NCI-H345 treated with DMSO at 0.1 percent for 48 hours (cell line): ENCODE results near the gene FAM13C.
A peak's percentile ranks its signal among the peaks of the same experiment; 100 is the strongest.

Experiments
- DNase-seq: peaks from one replicate; lab custom pipeline; 2025; ENCODE audit not compliant: unreplicated experiment; lab: John Stamatoyannopoulos, UW

FAM13C gene

GRCh38 chr10:59319854-59320253 is 42.5 kb downstream of the FAM13C start:
- no peak for DNase-seq

GRCh38 chr10:59317066-59317465 is 45.3 kb downstream of the FAM13C start:
- no peak for DNase-seq

GRCh38 chr10:59315465-59315864 is 46.9 kb downstream of the FAM13C start:
- DNase-seq, result no peak

GRCh38 chr10:59314268-59314667 is 48.1 kb downstream of the FAM13C start:
- no peak for DNase-seq

GRCh38 chr10:59312247-59312646 is 50.1 kb downstream of the FAM13C start:
- DNase-seq, result no peak

GRCh38 chr10:59311025-59311424 is 51.3 kb downstream of the FAM13C start:
- no peak for DNase-seq

- DNase-seq, result no peak
Observed at GRCh38 chr10:59310324-59310914, 51.9 kb downstream of the FAM13C start.

- DNase-seq, result no peak
Observed at GRCh38 chr10:59304521-59305097, 57.7 kb downstream of the FAM13C start.

- DNase-seq, result no peak
Observed at GRCh38 chr10:59303018-59303417, 59.3 kb downstream of the FAM13C start.

- no peak for DNase-seq
Observed at GRCh38 chr10:59302381-59302780, 60.0 kb downstream of the FAM13C start.

GRCh38 chr10:59301067-59301754 is 61.1 kb downstream of the FAM13C start:
- no peak for DNase-seq

GRCh38 chr10:59300386-59300785 is 62.0 kb downstream of the FAM13C start:
- DNase-seq, result no peak

- DNase-seq, result no peak
Observed at GRCh38 chr10:59299933-59300332, 62.4 kb downstream of the FAM13C start.

- no peak for DNase-seq
Observed at GRCh38 chr10:59290448-59290847, 71.9 kb downstream of the FAM13C start.

GRCh38 chr10:59289853-59290252 is 72.5 kb downstream of the FAM13C start:
- no peak for DNase-seq

- no peak for DNase-seq
Observed at GRCh38 chr10:59287587-59288255, 74.6 kb downstream of the FAM13C start.

- no peak for DNase-seq
Observed at GRCh38 chr10:59285848-59286247, 76.5 kb downstream of the FAM13C start.

- DNase-seq, result no peak
Observed at GRCh38 chr10:59285073-59285472, 77.3 kb downstream of the FAM13C start.

- DNase-seq, result no peak
Observed at GRCh38 chr10:59284118-59284975, 78.0 kb downstream of the FAM13C start.

GRCh38 chr10:59283456-59284091 is 78.8 kb downstream of the FAM13C start:
- peak; percentile 23 for DNase-seq

- DNase-seq, result no peak
Observed at GRCh38 chr10:59281861-59282260, 80.5 kb downstream of the FAM13C start.
